Astrocyte of the spinal cord (primary cell): Measurements from ENCODE around the gene TMPRSS11A.

ENCODE experiments used
- DNase-seq: peaks from one replicate; pipeline ENCODE4 v3.0.0; 2011; ENCODE audit warnings: low read depth, low spot score
- H3K4me3 ChIP-seq: 2 replicates; pipeline ENCODE4 v1.5.1; 2011; ENCODE audit warnings: low read depth, mild to moderate bottlenecking, low read length, moderate library complexity
- CTCF ChIP-seq: IDR thresholded peaks from 2 replicates; pipeline ENCODE4 v1.5.1; 2012; ENCODE audit warnings: low read depth, mild to moderate bottlenecking, low read length, inconsistent platforms
- in situ Hi-C: cut with HindIII; loops from 2 replicates; pipeline ENCODE4 v1.10.0; 2017; ENCODE audit warnings: low sequenced_read_pairs

TMPRSS11A gene

GRCh38 chr4:67896421-67897065 lies 66.8 kb downstream of the TMPRSS11A start:
- no peak overlapping the region for H3K4me3 ChIP-seq
- in situ Hi-C loops = no loop called here
- no peak for TF ChIP-seq CTCF
- DNase-seq = no peak

- TF ChIP-seq CTCF = no peak
- no peak for DNase-seq
- in situ Hi-C loops = no loop called here
- H3K4me3 ChIP-seq = no peak overlapping the region
Observed at GRCh38 chr4:67894659-67895058, 68.6 kb downstream of the TMPRSS11A start.

GRCh38 chr4:67892905-67893304 lies 70.4 kb downstream of the TMPRSS11A start:
- no peak for DNase-seq
- in situ Hi-C loops = no loop called here
- no peak overlapping the region for H3K4me3 ChIP-seq
- no peak for TF ChIP-seq CTCF

GRCh38 chr4:67892253-67892652 lies 71.0 kb downstream of the TMPRSS11A start:
- H3K4me3 ChIP-seq = no peak overlapping the region
- TF ChIP-seq CTCF = no peak
- no peak for DNase-seq
- in situ Hi-C loops = no loop called here

- in situ Hi-C loops = no loop called here
- no peak overlapping the region for H3K4me3 ChIP-seq
- no peak for TF ChIP-seq CTCF
- DNase-seq = no peak
Observed at GRCh38 chr4:67891645-67892044, 71.6 kb downstream of the TMPRSS11A start.

- in situ Hi-C loops = no loop called here
- peak; percentile 58 for DNase-seq
Observed at GRCh38 chr4:67886281-67886680, 77.0 kb downstream of the TMPRSS11A start.

More at GRCh38 chr4:67886281-67886680, 77.0 kb downstream of the TMPRSS11A start:
- no peak overlapping the region for H3K4me3 ChIP-seq
- no peak for TF ChIP-seq CTCF
